GM12878 (cell line): ENCODE measurements around the gene SLC12A3. TPM values are rescaled to one million over a fixed set of nuclear protein-coding genes. Genes with fewer than 3 reads are reported as not detected.

ENCODE experiments used
- ATAC-seq: fragments of 200-7000 bp; cut with Tn5 transposase; 3 replicates; pipeline ENCODE4 v1.9.1; 2020; ENCODE audit warnings: mild to moderate bottlenecking, moderate library complexity
- BruUV-seq: library from RNA; stranded (reverse); fragments of 400-500 nt; replicated peaks from 2 replicates; lab custom pipeline; 2021; lab: Mats Ljungman, UMichigan
- CTCF ChIA-PET: fragments of 300-600 bp; sonication (Branson Sonifier 250); formaldehyde crosslinking; extraction: SDS; loops from one replicate; lab custom pipeline; 2021; ENCODE audit warnings: inconsistent platforms; lab: Yijun Ruan, JAX
- POLR2A ChIA-PET: fragments of 350-600 bp; formaldehyde crosslinking; extraction: SDS; loops from one replicate; lab custom pipeline; 2021; ENCODE audit warnings: inconsistent platforms; lab: Charles Lee
- RAD21 ChIA-PET: fragments of 300-600 bp; sonication (Branson Sonifier 250); formaldehyde crosslinking; loops from one replicate; lab custom pipeline; 2023; ENCODE audit warnings: antibody characterized with exemption; ENCODE audit not compliant: unreplicated experiment; lab: Charles Lee
- SMC1A ChIA-PET: fragments of 300-600 bp; sonication (Branson Sonifier 250); formaldehyde crosslinking; loops from one replicate; lab custom pipeline; 2023; ENCODE audit not compliant: unreplicated experiment, uncharacterized antibody; lab: Charles Lee
- DNase-seq: peaks from one replicate; pipeline ENCODE4 v3.0.0-alpha.2; 2011; ENCODE audit warnings: low read depth, low spot score
- FAIRE-seq: peaks from 3 replicates; lab custom pipeline; 2011; peaks lifted over from hg19 to GRCh38; lab: Jason Lieb, UNC
- H2AFZ ChIP-seq: 2 replicates; pipeline ENCODE4 v1.6.0; 2011; ENCODE audit warnings: low read depth, low read length, control low read depth; ENCODE audit not compliant: control insufficient read depth
- H3K27ac ChIP-seq: 2 replicates; pipeline ENCODE4 v1.5.1; 2011; ENCODE audit warnings: control low read depth; ENCODE audit not compliant: control insufficient read depth, insufficient read depth
- H3K27me3 ChIP-seq, 2 experiments: replicated peaks in 1 of 2; 2 replicates each; pipeline versions ENCODE4 v1.6.0 to v1.6.1; 2011; ENCODE audit warnings: low read length in 1 of 2; ENCODE audit not compliant: control insufficient read depth in 2 of 2, insufficient read depth in 2 of 2
- H3K36me3 ChIP-seq, 2 experiments: 2 replicates each; pipeline ENCODE4 v1.5.1; 2011; ENCODE audit warnings: low read length in 1 of 2; ENCODE audit not compliant: control insufficient read depth in 2 of 2, insufficient read depth in 2 of 2
- H3K4me1 ChIP-seq: 2 replicates; pipeline ENCODE4 v1.6.1; 2011; ENCODE audit warnings: mild to moderate bottlenecking, low read length, moderate library complexity, mixed read lengths; ENCODE audit not compliant: control insufficient read depth, insufficient read depth
- H3K4me2 ChIP-seq: 2 replicates; pipeline ENCODE4 v1.6.0; 2011; ENCODE audit warnings: control low read depth; ENCODE audit not compliant: control insufficient read depth, insufficient read depth
- H3K4me3 ChIP-seq: fragments of 200-600 bp; sonication (generic); 2 replicates; pipeline ENCODE4 v1.5.1; 2016
- H3K79me2 ChIP-seq: 2 replicates; pipeline ENCODE4 v1.6.0; 2011; ENCODE audit warnings: low read length; ENCODE audit not compliant: control insufficient read depth, insufficient read depth
- H3K9ac ChIP-seq: 2 replicates; pipeline ENCODE4 v1.8.0; 2011; ENCODE audit warnings: low read length, control low read depth, mixed read lengths; ENCODE audit not compliant: control insufficient read depth, insufficient read depth
- H3K9me3 ChIP-seq: replicated peaks from 3 replicates; pipeline ENCODE4 v1.5.1; 2011; ENCODE audit warnings: mild to moderate bottlenecking, low read length; ENCODE audit not compliant: control insufficient read depth, insufficient read depth
- H4K20me1 ChIP-seq: 2 replicates; pipeline ENCODE4 v1.6.0; 2011; ENCODE audit not compliant: control insufficient read depth, insufficient read depth
- ATF7 ChIP-seq: fragments of 450-650 bp; IDR thresholded peaks from 2 replicates; pipeline ENCODE4 v1.6.1; 2016; ENCODE audit warnings: low read depth, mild to moderate bottlenecking
- E2F4 ChIP-seq: IDR thresholded peaks from 2 replicates; pipeline ENCODE4 v1.6.1; 2012; ENCODE audit warnings: low read depth, low read length, improper control_type of control experiment
- HDGF ChIP-seq: fragments of 450-650 bp; IDR thresholded peaks from 2 replicates; pipeline ENCODE4 v1.6.1; 2016; ENCODE audit warnings: antibody characterized with exemption
- KDM1A ChIP-seq: fragments of 200-600 bp; sonication (generic); IDR thresholded peaks from 2 replicates; pipeline ENCODE4 v1.6.1; 2016; ENCODE audit warnings: borderline replicate concordance
- PML ChIP-seq: IDR thresholded peaks from 2 replicates; pipeline ENCODE4 v1.6.1; 2012; ENCODE audit warnings: low read length, inconsistent platforms
- SIX5 ChIP-seq: IDR thresholded peaks from 2 replicates; pipeline ENCODE4 v1.6.1; 2011; ENCODE audit warnings: mild to moderate bottlenecking, low read depth, low read length, moderate library complexity; ENCODE audit not compliant: severe bottlenecking
- ZBTB11 ChIP-seq: fragments of 450-650 bp; formaldehyde crosslinking; IDR thresholded peaks from 2 replicates; pipeline ENCODE4 v1.5.0; 2022; ENCODE audit warnings: mild to moderate bottlenecking, missing genetic modification characterization
- in situ Hi-C: fragments of 300-500 bp; cut with MboI; formaldehyde crosslinking; loops from 9 replicates; pipeline ENCODE4 v1.14.3; 2018; ENCODE audit warnings: mixed read lengths
- intact Hi-C: fragments of 100-400 bp; cut with micrococcal nuclease; formaldehyde crosslinking; loops from one replicate; pipeline ENCODE4 v1.14.2; 2022; ENCODE audit not compliant: unreplicated experiment
- polyA plus RNA-seq, 11 experiments: library from polyadenylated mRNA; depleted of rRNA in 4 of 11; unstranded in 6 of 11; stranded (reverse) in 5 of 11; fragments of >200 nt; fragmentation: Nextera tagmentation in 4 of 11; fragmentation: Illumina TruSeq in 1 of 11; extraction: Ambion mirVana in 4 of 11; extraction: Trizol in 1 of 11; gene quantifications; 1 replicate in 1 of 11; 2 replicates in 10 of 11; pipeline versions ENCODE4 v1.2.1 to v1.2.3, GENCODE V29; 2011 to 2016; ENCODE audit warnings: inconsistent platforms in 2 of 11, missing spikeins in 2 of 11, low read depth in 1 of 11
- total RNA-seq, 4 experiments: library from RNA; depleted of rRNA in 3 of 4; stranded (reverse); fragments of >200 nt in 3 of 4; fragmentation: Illumina TruSeq in 1 of 4; extraction: Trizol in 1 of 4; gene quantifications; 2 replicates each; pipeline versions ENCODE4 v1.2.1 to v1.2.3, GENCODE V29; 2013 to 2021

SLC12A3 gene
- total and polyA plus RNA-seq, 10 of the 15 experiments (the other 5 are each of a cell fraction or from before 2014, with no cell fraction given) = 0.05 to 6.3 (median 3.1) TPM

- H3K36me3 ChIP-seq = no peaks in the 10 kb centered on the region; a peak in 2 of 4 replicates
- TF ChIP-seq ATF7 = no peak
- TF ChIP-seq PML = no peak
- no peak for TF ChIP-seq HDGF
- no peak for TF ChIP-seq E2F4
- TF ChIP-seq SIX5 = no peak
- TF ChIP-seq ZBTB11 = no peak
- no peak for TF ChIP-seq KDM1A
- ChIA-PET RAD21 (no interaction called here), POLR2A (no interaction called here), SMC1A (interaction anchor here (0.5 to 1.9 kb wide), 3 partner anchors 9 to 1071 kb away, joined by 4 to 7 read pairs (median 4); no protein-coding TSS in a partner anchor), CTCF (interaction anchor here (0.6 to 0.9 kb wide), 2 partner anchors 13 to 114 kb away, joined by 3 read pairs; no protein-coding TSS in a partner anchor)
- no peak overlapping the region for H3K4me2 ChIP-seq
- no TSS peak for BruUV-seq
- in situ Hi-C loops = no loop called here
- no peak overlapping the region for H3K4me3 ChIP-seq
- no peak for DNase-seq
- H3K27ac ChIP-seq = no peak overlapping the region
- H3K4me1 ChIP-seq = no peaks in the 10 kb centered on the region
- no peak overlapping the region for H3K9ac ChIP-seq
- no peaks in the 10 kb centered on the region for H3K79me2 ChIP-seq
- no peaks in the 10 kb centered on the region for H4K20me1 ChIP-seq
- no peak overlapping the region for H2AFZ ChIP-seq
- no peak for FAIRE-seq
- H3K27me3 ChIP-seq = no peaks in the 10 kb centered on the region
- no peak for ATAC-seq
- H3K9me3 ChIP-seq = no peaks in the 10 kb centered on the region
- intact Hi-C loops = no loop called here
These were observed 49.3 kb upstream of the SLC12A3 start for GRCh38 chr16:56815721-56816120.
